NCI-H1694 treated with DMSO at 0.1 percent for 48 hours (cell line): ENCODE data around the gene AJM1.
"Not testable (repeated sequence)": the region's sequence is repeated elsewhere in the genome, so short reads cannot be mapped to it uniquely, and the experiment has no call there.

Source experiments
- DNase-seq: peaks from one replicate; lab custom pipeline; 2025; lab: John Stamatoyannopoulos, UW

AJM1 gene

DNA sequence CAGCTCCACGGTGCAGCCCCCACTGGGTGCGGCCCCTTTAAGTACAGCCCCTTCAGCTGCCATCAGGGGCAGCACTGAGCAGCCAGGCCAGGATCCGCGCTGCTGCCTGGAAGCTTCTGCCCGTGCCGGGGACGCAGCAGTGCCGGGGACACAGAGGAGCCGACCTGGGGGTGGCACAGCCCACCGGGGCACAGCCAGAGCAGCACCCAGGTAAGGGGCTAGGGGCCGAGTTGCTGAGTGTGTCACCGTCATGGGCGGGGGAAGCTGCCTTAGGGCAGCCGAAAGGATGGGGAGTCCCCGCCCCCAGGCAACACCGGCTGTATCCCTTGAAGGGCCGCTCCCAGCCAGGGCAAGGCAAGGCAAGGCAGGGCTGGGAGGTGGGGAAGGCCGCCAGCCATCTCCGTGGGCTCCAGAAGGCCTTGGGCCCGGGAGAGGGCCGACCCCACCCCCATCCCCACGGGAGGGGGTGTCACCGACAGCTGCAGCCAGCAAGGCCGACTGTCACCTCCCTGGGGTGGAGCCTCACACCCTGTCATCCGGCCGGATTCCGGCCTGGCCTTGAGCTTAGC, at the start of gene AJM1:
AJM1 (plus strand) TSS at position 99 of the 569 bp plus-strand sequence. CDS start 1,937 bp downstream, outside the sequence.
- peak; percentile 57 for DNase-seq

DNA sequence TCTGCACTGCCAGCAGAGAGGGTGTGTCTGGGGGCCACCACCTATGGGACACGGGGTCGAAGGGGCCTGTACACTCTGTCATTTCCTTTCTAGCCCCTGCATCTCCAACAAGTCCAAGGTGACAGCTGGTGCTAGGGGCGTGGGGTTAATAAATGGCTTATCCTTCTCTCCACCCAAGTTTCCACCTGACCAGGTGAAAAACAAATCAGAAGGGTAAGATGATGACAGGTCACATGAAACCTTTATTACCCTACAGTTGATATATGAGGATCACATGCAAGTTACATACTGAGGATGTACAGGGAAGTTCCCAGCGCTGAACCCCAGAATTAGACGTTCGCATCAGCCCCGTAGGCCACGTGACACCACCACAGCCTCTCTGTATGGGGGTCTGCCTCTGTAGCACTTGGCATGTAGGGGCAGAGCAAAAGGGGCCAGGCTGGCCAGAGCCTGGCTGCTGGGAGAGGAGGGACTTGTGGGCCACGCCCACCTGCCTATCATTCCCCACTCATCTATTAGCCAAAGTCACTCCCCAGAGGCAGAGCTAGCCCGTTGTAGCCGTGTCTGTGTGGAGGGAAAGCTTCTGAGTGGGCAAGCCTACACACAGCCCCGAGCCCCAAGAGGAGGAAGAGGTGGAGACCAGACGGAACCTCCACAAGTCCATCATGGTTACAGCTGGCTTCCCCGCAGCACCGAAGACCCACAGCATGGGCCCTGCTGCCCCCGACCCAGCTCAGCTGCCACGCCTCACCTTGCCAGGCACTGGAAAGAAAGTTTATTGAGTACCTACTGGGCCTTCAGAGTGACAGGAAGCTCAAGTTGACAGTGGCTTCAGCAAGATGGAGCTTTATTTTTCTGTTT, 49.0 kb upstream of the AJM1 start:
- DNase-seq: no peak

DNA sequence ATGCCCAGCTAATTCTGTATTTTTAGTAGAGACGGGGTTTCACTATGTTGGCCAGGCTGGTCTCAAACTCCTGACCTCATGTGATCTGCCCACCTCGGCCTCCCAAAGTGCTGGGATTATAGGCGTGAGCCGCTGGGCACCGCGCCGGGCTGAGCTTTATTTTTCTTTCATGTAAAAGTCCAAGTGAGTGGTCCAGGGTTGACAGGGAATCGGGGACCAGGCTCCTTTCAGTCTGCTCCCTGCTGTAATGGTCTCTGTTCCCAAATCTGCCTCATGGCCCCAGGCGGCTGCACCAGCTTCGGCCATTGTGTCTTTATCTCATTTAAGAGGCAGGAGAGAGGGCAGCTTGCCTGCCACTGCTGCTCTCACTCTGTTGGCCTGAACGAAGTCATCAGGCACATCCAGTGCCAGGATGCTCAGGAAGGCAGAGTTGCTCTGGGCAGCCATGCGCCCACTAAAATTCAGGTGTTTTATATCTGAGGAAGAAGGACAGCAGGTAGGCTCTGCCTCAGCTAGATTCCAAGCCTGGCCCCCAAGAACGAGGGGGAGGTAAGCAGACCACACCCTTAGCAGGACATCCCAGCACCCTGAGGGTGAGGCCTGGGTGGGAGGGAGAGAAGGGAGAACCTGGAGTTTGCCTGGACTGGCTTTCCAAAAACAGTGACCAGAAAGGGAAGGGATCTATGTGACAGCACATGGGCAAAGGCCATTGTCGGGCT, 47.8 kb upstream of the AJM1 start:
- no peak for DNase-seq

DNA sequence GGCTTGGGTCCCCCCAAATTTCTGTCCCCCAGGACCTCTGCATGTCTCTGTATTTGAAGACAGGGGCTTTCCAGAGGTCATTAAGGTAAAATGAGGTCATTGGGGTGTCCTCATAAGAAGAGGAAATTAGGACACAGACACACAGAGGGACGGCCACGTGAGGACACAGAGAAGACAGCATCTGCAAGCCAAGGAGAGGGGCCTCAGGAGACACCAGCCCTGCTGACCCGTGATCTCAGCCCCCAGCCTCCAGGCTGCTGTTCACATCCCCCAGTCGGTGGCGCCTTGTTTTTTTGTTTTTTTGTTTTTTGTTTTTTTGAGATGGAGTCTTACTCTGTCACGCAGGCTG, 47.3 kb upstream of the AJM1 start:
- DNase-seq: no peak

DNA sequence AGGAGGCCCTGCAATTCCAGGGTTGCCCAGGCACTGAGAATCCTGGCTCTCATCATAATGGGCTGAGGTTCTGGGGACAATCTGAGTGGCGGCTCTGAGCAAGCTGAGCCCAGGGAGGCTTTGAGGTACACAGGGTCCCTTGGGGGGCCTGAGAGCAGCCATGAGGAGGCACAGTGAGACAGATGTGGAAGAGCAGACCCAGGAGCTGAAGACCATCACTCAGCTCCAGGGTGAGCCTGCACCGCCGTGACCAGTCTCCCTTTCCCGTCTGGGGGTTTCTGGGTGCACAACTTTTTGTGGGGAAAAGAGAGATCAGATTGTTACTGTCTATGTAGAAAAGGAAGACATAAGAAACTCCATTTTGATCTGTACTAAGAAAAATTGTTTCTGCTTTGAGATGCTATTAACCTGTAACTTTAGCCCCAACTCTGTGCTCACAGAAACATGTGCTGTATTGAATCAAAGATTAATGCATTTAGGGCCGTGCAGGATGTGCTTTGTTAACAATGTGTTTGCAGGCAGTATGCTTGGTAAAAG, 46.0 kb upstream of the AJM1 start, which contains the start of gene CCDC183:
CCDC183 (plus strand) TSS at position 101 of the 537 bp plus-strand sequence; CDS start at position 161, 60 bp downstream.
- DNase-seq: no peak

DNA sequence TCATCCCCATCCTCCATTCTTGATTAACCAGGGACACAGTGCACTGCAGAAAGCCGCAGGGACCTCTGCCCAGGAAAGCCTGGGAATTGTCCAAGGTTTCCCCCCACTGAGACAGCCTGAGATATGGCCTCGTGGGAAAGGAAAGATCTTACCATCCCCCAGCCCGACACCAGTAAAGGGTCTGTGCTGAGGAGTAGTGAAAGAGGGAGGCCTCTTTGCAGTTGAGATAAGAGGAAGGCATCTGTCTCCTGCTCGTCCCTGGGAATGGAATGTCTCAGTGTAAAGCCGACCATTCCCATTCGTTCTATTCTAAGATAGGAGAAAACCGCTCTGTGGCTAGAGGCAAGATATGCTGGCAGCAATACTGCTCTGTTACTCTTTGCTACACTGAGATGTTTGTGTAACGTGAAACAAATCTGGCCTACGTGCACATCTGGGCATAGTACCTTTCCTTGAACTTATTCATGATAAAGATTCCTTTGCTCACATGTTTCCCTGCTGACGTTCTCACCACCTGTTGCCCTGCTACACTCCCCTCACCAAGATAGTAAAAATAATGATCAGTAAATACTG, 45.4 kb upstream of the AJM1 start:
- DNase-seq: not testable (repeated sequence)

DNA sequence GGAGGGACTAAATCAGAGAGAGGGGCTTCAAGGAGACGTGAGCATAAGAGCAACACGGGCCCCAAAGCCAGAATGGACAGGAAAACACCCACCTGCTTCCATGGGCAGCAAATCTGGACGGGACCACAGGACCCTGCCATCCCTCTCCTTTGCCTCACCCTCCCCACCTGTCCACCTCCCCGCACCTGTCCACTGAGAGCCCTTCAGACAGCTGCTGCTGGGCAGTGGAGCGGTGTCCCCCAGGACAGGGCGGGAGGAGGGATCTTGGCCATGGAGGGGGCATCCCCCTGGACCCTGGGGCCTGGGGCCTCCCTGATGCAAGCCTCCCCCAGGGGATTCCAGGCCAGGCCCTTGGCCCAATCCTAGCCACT, 43.6 kb upstream of the AJM1 start:
- no peak for DNase-seq

DNA sequence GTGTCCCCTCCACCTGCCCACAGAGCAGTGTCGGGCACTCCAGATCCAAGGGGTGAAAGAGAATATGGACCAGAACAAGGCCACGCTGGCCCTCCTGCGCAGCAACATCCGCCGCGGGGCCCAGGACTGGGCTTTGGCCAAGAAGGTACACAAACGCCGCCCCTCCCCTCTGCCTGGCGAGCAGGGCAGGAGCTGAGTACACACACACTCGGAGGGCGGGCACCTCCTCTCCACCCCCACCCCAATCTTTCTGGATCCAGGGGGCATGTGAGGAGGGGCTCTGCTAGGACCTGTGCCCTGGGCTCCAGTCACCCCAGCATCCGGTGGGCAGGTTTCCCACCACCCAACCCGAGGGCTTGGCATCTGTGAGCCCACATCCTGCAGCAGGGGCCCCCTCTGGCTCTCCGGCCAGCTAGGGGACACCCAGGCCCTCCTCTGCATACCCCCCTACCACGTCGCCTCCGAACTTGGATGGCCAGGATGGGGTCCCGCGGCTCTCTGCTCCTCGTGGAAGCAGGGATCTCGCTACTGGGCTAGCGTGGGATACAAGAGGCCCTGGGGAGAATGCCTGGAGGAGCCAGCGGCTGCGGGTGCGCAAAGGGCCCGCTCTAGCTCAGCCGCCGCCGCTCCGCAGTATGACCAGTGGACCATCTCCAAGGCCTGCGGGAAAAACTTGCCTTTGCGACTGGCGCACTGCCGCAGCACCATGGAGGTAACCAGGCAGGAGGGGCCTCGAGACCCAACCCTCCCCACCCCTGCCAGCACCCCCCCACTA, 43.0 kb upstream of the AJM1 start:
- no peak for DNase-seq

DNA sequence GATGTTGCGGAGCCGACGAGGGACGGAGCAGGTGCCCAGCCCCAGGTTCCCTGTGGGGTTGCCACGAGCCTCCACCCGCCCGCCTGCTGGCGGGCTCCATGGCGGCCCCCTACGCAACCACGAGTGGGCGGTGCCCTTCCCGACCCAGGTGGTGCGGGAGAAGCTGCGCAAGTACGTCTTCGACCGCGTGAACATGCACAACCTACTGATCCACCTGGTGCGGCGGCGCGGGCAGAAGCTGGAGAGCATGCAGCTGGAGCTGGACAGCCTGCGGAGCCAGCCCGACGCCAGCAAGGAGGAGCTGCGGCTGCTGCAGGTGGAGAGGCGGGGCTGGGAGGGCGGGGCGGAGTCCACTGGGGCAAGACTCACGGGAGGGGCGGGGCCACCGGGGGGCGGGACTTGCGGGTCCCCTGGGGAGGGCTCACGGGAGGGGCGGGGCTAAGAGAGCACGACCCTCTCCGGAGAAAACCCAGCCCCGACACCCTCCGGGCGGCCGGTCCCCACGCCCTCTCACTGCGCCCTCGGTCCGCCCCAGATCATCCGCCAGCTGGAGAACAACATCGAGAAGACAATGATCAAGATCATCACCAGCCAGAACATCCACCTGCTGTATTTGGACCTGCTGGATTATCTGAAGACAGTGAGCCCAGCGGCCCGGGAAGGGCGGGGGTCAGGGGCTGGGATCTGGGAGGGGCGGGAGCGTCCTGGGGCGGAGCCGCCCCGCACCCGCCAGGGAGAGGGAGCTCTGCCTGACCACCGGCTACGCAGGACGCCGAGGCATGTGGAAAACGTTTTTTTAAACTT, 42.2 kb upstream of the AJM1 start:
- peak; percentile 44 for DNase-seq

DNA sequence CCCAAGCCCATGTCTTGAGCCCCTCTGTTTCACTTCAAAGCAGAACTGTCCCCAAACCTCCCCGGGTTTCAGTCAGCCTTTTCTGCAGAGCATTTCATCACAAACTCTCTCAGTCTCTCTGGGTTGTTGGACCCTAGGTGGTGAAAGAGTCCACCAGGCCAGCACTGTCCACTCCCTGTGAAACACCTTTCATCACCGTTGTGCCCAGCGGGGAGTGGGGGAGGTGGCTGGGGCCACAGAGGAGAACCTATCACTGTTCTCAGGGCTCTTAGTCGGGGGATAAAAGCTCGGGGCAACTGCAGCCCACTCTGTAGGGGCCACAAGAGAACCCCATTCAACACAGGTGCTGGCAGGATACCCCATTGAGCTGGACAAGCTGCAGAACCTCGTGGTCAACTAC, 40.0 kb upstream of the AJM1 start:
- no peak for DNase-seq

DNA sequence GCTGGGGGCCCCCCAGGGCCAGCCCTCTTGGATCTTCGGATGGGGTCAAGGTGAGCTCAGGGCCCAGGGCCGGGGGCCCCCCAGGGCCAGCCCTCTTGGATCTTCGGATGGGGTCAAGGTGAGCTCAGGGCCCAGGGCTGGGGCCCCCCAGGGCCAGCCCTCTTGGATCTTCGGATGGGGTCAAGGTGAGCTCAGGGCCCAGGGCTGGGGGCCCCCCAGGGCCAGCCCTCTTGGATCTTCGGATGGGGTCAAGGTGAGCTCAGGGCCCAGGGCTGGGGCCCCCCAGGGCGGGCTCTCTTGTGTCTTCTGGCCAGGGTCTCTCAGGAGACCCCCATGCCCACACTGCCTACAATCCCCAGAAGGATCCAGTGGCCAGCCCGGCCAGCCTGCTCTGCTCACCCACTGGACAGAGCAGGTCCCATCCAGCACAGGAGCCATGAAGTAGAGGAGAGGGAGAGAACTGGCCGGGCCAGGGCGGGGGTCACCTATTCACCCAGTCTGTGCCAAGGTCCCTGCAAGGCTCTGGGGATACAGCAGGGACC, 39.2 kb upstream of the AJM1 start:
- DNase-seq: not testable (repeated sequence)

DNA sequence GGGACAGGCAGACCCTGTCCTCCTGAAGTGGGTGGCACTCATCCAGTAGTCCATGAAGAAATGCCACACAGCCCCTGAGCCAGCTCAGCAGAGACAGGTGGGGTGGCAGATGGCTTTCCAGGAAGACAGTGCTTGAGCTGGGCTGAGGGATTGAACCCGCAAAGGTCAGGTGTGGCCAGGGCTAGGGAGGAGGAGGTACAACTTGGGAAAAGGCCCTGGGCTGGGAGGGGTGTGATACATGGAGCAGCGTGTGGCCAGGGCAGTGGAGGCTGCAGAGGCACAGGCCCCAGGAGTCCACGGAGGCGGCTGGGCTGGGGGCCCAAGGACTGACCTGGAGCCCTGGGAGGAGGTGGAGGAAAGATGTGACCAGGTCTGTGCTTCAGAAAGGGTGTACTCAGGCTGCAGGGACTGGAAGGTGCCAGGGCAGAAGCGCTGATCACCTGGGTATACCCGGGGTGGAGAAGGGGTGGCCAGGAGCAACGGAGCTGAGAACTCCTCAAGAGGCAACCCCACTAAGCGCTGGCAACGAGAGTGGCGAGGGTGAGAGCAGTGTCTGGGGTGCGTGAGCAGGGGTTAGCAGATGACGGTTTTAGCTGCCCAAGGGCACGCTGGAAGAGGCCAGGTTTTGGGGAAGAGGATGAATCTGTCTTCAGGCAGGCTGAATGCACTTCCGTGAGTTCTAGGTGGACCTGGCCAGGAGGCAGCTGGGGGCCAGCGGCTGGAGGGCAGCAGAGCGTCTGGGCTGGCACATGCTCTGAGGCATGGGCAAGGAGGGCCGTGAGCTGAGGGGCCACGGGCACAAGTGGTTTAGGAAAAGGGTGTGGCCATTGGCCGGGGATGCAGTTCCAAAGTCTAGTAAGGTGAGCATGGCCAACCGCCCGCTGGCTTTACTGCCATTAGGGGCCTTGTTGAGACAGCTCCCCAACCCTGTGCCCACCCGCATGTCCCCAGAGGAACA, 38.4 kb upstream of the AJM1 start:
- DNase-seq: peak; percentile 2

DNA sequence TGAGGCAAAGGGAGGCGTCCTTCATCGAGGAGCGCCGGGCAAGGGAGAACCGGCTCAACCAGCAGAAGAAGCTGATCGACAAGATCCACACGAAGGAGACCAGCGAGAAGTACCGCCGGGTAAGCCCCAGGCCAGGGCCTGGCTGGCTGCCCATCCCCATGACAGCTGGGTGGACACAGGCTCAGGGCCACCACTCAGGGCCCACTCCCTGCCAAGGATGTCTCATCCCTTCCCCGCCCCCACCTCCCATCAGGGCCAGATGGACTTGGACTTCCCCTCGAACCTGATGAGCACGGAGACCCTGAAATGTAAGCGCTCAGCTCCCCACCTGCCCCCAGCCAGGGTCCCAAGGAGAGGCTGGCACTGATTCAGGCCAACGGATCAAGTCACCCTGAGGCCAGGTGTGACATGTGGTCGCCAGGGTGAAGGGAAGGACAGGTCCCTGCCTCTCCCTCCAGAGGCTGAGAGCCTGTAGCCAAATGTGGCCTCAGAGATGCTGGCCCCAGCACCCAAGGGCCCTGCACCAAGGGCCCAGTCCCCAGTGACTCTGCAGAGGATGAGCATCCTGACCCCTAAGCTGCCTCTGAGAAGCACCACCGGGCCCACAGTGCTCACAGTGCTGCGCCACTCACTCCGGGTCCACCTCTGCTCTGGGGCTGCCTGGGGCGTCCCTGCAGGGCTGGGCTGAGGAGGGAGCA, 37.6 kb upstream of the AJM1 start:
- DNase-seq: no peak

DNA sequence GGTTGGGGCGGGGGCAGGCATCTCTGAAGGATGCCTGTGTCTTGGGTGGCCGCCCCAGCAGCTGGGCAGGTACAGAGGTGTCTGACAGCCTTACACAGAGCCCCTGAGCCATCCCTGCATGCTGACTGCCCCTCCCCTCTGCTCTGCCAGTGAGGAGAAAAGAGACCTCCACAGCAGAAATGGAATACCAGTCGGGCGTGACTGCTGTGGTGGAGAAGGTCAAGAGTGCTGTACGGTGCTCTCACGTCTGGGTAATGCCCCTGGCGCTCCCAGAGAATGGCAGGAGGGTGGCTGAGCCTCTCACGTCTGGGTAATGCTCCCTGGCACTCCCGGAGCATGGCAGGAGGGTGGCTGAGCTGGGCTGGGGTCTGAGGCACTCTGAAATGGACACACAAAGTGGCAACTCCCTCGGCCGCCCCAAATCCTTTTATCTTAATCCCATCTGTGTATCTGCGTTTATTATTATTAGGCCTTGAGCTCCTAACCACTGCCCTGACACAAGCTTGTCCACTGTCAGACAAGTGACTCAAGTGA, 37.0 kb upstream of the AJM1 start:
- no peak for DNase-seq

DNA sequence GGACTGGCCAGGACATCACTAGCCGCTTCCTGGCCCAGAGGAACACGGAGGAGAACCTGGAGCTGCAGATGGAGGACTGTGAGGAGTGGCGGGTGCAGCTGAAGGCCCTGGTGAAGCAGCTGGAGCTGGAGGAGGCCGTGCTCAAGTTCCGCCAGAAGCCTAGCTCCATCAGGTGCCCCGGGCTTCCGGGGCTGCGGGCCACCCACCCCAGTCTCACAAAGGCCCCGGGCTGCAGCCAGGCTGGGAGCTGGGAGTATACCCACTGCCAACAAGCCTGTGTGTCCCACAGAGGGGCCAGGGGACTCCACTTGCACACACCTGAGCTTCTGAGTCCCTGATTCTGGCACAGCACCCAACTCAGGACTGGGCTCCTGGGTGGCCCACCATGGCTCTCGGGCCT, 36.2 kb upstream of the AJM1 start:
- no peak for DNase-seq

DNA sequence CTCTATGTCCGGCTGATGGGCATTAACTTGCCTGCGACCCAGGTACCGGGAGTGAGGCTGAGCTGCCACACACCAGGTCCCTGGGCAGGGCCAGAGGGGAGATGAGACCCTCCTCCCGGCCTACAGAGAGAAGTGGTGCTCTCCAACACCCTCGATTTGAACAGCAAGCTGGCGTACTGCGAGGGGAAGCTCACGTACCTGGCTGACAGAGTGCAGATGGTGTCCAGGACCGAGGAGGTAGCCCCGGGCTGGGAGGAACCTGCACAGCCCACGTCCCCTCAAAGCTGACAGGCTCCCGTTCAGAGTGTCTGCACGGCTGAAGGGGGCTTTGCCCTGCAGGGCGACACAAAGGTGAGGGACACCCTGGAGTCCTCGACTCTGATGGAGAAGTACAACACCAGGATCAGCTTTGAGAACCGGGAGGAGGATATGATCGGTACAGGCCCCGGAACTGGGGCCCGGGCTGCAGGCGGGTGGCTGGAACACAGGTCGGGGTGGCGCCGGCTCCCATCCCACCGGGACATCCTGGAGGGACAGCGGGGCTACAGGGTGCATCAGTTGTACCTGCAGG, 35.6 kb upstream of the AJM1 start:
- DNase-seq: no peak

DNA sequence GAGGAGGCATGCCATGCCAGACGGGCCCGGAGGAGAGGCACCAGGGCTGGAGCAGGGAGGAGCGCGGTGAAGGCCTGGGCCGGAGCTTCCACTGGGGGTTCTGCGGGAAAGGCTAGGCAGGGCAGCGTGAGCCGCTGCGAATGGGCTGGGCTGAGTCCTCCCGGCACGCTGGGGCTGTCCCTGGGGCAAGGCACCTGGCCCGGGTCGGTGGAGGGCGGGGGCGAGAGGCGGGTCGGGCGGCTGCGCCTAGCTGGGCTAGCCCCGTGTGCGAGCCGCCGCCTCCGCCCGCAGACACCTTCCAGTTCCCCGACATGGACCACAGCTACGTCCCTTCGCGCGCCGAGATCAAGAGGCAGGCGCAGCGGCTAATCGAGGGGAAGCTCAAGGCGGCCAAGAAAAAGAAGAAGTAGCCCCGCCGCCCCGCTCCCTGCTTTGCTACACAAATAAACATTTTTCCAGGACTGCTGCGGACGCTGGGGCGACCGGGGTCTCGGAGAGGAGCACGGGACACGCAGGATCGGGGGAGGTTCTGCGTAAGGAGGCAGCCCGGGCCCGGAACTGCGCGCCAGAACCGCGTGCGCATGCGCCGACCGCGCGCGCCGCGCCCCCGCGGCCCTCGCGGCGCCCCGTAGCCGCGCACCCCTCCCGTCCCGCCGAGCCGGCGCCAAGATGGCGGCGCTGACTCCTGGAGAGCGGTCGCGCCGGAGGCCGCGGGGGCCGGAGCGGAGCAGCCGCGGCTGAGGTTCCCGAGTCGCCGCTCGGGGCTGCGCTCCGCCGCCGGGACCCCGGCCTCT, 34.8 kb upstream of the AJM1 start, which contains the start of gene RABL6:
RABL6 (plus strand) TSS at position 668 of the 794 bp plus-strand sequence. CDS start 249 bp downstream, outside the sequence.
- DNase-seq: peak; percentile 24
